NCI-H2107 treated with DMSO at 0.1 percent for 48 hours (cell line): ENCODE data around the gene EVI5L.
"Not testable (repeated sequence)": the region's sequence is repeated elsewhere in the genome, so short reads cannot be mapped to it uniquely, and the experiment has no call there.

Experiments used
- DNase-seq: peaks from one replicate; lab custom pipeline; 2025; ENCODE audit not compliant: unreplicated experiment; lab: John Stamatoyannopoulos, UW

The EVI5L gene

GRCh38 chr19:7845390-7846154 is 15.6 kb downstream of the EVI5L start:
- DNase-seq = no peak

- no peak for DNase-seq
Observed at GRCh38 chr19:7846155-7846646, 16.2 kb downstream of the EVI5L start.

- no peak for DNase-seq
Observed at GRCh38 chr19:7847664-7848063, 17.6 kb downstream of the EVI5L start.

GRCh38 chr19:7848779-7849457 is 18.9 kb downstream of the EVI5L start:
- DNase-seq = no peak

- no peak for DNase-seq
Observed at GRCh38 chr19:7849631-7849999, 19.6 kb downstream of the EVI5L start.

GRCh38 chr19:7850000-7850813 is 20.2 kb downstream of the EVI5L start:
- DNase-seq = no peak

GRCh38 chr19:7850945-7851622 is 21.1 kb downstream of the EVI5L start:
- DNase-seq = no peak

GRCh38 chr19:7851623-7852500 is 21.8 kb downstream of the EVI5L start:
- DNase-seq = no peak

GRCh38 chr19:7852851-7853769 is 23.1 kb downstream of the EVI5L start:
- DNase-seq = peak; percentile 70

GRCh38 chr19:7853770-7854128 is 23.7 kb downstream of the EVI5L start:
- DNase-seq = no peak

- DNase-seq = no peak
Observed at GRCh38 chr19:7855426-7856108, 25.5 kb downstream of the EVI5L start.

- no peak for DNase-seq
Observed at GRCh38 chr19:7856109-7856591, 26.1 kb downstream of the EVI5L start.

- no peak for DNase-seq
Observed at GRCh38 chr19:7856679-7857663, 27.0 kb downstream of the EVI5L start.

- no peak for DNase-seq
Observed at GRCh38 chr19:7857727-7858108, 27.7 kb downstream of the EVI5L start.

GRCh38 chr19:7858109-7858770 is 28.2 kb downstream of the EVI5L start:
- peak; percentile 21 for DNase-seq

GRCh38 chr19:7859087-7859486 is 29.1 kb downstream of the EVI5L start:
- not testable (repeated sequence) for DNase-seq
